ENCODE data around the gene DAGLA.

DAGLA gene

DNA sequence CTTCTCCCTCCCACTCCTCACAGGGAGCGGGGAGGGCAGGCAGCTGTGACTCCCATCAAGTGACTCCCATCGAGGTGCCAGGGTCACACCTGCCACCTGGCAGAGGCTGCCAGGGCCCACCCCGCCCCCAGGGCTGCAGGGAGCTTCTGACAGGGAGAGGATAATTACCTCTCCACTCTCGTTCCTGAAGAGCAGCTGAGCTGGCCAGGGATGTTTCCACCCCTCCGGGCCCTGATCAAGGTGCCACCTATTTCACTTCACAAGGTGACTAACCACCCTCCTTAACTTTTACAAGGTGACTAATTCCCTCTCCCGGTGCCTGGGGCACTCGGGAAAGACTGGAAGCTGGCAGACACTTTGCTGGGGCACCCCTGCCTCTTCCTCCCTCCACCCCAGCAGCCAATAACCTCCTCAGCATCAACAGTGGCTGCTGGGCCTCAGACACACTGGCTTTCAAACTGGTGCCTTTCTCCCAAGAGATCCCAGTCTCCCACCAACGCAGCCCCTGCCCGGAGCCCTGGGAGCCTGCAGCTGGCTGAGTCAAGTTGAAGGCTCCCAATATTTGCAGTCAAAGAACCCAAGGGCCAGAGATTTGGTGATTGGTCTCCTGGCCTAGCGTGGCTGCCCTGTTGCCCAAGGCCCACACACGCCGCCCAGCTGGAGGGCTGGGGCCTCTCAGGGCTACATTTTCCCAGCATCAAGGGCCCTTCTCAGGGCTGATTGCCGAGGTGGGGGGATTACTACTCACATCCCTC, 50.2 kb downstream of the DAGLA start:
- no peak for DNase-seq

DNA sequence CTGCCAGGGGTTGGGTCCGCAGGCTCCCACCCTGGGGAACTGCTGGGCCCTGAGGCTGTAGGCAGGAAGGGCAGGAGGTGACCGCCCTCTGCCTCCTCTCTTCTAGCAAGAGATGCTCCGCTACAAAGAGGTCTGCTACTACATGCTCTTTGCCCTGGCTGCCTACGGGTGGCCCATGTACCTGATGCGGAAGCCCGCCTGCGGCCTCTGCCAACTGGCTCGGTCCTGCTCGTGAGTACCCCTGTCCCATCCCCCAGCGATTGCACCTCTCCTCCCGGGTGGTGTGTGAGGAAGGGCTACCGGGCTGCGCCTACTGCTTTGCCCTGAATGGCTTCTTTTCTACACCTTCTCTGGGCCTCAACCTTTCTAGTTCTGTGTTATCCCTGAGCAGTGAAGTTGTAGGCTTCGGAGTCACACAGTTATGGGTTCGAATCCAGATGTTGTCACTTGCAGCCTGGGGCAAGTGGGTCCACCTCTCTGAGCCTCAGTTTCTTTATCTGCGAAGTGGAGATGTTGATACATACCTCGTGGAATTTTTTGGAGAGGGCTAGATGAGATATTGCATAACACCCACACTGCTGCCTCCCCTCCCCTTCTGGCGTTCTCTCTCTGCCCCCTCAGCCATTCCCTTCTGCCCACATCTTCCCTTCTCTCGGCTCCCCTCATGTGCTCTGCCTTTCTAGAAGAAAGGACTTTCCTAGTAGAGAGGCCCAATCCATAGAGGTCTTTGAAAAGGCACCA, 51.2 kb downstream of the DAGLA start:
- no peak for DNase-seq

DNA sequence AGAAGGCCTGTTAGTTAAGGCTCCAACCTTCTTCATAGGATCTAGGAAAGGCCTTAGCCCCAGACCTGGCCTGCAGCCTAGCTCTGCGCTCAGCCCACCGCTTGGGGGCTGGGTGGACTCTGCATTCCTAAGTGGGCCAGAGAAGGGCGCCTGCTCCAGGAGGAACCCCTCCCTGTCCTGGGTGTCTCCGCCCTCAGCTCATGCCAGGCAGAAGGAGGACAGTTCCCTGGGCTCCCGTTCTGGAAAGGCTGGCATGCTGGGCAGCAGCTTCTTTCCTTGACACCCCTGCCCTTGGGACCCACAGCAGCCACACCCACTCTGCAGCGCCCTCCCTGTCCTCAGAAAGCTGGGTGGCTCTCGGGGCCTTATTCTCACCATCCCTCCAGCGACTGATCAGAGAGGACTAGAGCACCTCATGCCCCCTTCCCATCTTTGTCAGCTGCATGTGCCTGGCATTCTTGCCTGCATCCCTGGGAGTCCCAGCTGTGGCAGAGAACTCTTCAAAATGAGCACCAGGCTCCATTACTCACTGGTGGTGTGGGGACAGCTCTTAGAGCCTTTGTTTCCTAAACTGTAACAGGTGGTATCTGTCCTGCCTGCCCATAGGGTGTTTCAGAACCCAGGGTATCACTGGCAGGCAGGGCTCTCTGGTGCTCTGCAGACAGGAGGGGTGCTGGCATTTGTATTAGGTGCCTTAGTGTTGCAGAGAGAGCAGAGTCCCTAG, 51.9 kb downstream of the DAGLA start:
- no peak for DNase-seq

DNA sequence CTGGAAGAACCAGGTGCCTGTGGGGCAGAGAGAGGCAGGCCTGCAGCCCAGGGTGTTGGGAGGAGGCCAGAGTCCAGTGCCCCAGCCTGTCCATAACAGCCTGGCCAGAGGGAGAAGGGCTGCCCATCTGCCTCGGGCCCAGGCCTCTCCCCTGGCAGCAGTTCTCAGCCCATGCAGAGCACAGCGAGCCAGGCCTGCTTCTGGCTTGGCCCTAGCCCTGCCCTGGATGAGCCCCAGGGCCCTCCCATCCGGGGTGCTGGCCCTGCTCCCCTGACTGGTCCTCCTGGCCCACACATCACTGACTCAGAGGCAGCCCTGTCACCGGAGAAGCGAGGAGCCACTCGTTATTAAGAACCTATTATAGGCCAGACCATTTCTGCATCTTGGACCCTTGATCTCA, 52.5 kb downstream of the DAGLA start:
- DNase-seq: no peak

DNA sequence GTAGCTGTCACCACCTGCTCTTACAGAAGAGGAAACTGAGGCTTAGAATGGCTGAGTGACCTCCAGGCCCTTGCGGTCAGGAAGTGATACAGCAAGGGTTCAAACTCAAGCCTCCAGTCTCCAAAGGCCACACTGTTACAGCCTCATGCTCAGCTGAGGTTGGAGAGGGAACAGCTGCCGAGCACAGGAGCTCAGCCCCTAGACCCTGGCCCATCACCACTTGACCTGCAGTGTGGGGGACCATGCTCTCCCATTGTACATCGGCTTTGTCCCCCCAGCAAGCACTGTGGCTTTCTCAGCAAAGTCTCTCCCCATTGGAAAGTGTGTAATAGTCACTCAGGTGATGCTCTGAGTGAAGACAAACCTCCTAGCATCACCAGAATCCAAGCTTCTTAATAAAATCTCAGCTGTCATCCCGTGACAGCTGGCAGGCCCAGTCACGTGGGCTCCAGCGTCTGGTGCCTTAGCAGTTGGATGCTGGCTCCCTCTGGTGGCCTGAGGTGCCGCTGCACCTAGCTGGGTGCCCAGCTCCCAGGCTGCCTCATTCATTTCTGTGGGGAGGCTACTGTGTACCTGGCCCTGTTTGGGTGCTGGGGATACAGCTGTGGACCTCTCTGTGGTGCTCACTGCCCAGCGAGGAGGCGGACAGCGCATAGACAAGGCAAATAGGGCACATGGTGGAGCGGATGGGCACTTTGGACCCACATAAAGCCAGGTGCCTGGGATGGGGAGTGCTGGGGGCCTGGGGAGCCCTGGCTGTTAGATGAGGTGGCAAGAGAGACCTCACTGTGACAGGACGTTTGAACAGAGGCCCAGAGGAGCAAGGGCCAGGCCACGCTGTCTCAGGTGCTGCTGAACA, 53.2 kb downstream of the DAGLA start:
- DNase-seq: peak; percentile 62

DNA sequence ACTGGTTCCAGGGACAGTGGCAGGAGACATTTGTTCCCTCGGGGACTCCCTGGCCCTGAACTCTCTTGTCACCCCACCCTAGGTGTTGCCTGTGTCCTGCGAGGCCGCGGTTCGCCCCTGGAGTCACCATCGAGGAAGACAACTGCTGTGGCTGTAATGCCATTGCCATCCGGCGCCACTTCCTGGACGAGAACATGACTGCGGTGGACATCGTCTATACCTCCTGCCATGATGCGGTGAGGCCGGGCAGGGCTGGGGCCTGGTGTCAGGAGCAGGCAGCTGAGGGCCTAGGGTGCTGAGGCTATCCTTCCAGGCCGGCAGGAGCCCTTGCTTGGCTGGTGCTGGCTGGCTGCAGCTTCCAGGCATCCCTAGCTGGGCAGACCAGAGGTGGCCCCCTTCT, 54.6 kb downstream of the DAGLA start:
- DNase-seq: no peak

DNA sequence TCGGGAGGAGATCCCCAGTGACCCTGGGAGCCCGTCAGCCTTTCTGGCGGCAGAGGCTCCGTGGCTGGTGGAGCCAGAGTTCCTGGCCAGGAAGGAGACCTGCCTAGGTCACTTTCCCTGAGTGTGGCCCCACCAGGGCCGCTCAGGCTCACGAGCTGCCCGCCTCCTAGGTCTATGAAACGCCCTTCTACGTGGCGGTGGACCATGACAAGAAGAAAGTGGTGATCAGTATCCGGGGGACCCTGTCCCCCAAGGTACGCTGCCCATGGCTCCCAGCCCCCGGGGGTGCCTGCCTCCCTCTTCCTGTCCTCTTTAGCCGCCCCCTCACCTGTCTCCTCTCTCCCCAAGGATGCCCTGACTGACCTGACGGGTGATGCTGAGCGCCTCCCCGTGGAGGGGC, 55.2 kb downstream of the DAGLA start:
- DNase-seq: no peak

DNA sequence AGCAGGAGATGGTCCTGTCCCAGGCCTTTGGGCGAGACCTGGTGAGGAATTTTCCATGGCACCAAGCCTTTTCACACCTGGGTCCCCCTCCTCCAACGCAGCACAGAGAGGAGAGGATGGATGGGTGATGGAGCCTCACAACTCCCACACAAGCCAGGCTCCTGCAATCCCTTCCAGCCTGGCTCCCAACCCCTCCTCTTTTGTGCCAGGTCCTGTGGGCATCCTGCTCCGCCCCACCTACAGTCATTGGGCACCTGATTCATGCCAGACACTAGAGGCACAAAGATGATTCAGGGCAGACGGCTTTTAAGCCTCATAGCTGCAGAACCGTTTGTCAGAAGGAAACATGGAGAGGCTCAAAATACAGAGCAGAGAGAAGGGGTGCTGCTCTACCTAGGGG, 56.1 kb downstream of the DAGLA start:
- no peak for DNase-seq

DNA sequence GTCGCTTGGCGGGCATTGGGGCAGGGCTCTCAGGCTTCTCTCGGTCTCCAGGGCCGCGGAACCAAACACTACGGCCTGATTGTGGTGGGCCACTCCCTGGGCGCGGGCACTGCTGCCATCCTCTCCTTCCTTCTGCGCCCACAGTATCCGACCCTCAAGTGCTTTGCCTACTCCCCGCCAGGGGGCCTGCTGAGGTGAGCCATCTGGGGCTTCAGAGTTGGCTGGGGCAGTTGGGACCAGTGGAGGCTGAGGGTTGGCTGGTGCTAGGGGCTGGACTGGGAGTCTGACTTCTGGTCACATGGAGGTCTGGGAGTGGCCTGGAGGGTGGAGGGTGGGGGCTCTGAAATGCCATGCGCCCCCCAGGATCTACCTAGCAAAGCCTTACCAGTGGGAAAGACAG, 56.9 kb downstream of the DAGLA start:
- DNase-seq: no peak

DNA sequence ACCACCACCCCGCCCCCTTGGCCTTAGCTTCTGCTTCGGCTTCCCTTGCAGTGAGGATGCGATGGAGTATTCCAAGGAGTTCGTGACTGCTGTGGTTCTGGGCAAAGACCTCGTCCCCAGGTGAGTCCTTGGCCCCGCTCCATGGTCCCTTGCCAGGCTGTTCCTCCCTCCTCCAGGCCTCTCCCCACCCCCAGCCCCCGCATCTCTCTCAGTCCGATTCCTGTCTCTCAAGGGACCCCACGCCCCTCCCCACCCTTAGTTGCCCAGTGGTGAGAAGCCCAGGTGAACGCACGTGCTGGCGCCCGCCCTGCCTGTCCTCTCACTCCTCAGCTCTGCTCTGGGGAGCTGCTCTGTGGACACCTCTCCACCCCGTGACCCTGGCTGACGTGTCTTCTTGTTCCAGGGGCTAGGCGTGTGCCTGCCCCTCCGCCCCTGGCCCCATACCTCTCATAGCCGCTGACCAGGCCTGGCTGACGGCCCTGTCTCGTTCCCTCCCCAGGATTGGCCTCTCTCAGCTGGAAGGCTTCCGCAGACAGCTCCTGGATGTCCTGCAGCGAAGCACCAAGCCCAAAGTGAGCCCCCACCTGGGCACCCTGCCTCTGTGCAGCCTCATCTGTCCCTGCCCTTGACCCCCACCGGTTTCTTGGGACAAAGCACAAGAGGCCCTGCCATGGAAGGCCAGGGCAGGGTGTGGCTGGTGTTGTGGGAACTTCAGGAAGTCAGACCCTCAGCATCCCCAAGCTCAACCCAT, 57.6 kb downstream of the DAGLA start:
- DNase-seq: no peak

DNA sequence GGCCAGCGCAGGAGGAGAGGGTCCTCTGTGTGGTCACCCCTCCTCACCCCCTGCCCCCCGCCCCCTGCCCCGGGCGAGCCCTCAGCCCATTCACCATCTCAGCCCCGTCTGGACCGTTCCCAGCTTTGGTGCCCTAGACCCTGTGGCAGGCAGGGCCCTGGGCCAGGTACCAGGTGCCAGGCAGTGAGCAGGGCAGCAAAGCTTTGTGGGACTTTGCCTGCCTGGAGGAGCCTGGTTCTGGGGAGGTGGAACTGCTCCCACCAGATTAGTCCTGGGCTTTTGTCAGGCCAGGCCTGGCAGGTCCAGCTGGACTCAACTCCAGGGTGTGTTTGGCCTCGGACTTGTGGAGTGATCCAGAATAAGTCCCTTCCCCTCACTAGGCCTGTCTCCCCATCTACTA, 58.6 kb downstream of the DAGLA start:
- no peak for DNase-seq

DNA sequence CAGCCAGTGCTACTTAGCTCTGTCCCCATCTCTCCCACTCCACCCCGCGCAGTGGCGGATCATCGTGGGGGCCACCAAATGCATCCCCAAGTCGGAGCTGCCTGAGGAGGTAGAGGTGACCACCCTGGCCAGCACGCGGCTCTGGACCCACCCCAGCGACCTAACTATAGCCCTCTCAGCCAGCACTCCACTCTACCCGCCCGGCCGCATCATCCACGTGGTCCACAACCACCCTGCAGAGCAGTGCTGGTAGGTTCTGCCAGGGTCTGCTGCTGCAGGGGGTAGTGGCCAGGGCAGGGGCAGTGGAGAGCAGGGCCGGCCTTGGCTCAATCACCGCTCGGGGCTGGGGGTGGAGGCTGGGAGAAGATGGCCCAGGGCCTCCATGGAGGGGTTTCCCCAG, 59.2 kb downstream of the DAGLA start:
- DNase-seq: no peak

DNA sequence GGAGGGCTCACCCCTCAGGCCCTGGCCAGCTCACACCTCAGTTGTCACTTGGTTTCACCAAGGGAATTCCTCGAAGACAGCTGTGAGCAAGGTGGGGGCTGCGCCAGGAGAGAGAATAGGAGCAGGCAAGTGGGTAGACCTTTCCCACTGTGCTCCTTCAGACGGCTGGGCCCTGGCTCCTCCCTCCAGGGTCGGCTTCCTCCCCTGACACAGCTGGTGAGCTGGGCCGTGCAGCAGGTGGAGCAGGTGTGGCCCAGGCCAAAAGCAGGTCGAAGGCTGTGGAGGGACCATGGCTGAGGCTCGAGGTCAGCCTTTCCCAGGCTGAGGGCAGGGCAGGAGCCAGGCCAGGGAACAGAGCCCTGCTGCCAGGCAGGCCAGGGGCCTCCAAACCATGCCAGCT, 59.8 kb downstream of the DAGLA start:
- no peak for DNase-seq

DNA sequence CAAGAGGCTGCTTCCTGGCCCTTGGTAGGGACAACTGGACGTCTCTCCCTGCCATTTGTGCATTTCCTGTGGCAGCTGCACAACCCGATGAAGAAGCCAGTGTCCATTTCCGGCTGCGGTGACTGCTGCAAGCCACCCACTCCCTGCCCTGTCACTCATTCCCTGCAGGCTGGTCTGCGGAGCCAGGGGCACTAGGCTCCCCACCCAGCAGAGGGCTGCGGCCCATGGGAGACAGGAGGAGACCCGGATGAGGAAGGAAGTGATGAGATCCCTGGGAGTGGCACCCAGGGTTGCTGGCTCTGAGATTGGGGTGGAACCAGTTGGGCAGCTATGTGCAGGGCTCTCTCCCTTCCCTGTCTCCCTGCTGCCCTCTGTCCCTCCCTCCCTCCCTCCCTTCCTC, 62.2 kb downstream of the DAGLA start:
- DNase-seq: no peak

DNA sequence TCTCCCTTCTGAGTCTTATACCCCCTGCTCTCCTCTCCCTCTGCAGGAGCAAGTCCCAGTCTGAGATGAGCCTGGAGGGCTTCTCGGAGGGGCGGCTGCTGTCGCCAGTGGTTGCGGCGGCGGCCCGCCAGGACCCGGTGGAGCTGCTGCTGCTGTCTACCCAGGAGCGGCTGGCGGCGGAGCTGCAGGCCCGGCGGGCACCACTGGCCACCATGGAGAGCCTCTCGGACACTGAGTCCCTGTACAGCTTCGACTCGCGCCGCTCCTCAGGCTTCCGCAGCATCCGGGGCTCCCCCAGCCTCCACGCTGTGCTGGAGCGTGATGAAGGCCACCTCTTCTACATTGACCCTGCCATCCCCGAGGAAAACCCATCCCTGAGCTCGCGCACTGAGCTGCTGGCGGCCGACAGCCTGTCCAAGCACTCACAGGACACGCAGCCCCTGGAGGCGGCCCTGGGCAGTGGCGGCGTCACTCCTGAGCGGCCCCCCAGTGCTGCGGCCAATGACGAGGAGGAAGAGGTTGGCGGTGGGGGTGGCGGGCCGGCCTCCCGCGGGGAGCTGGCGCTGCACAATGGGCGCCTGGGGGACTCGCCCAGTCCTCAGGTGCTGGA, 63.4 kb downstream of the DAGLA start:
- DNase-seq: no peak

DNA sequence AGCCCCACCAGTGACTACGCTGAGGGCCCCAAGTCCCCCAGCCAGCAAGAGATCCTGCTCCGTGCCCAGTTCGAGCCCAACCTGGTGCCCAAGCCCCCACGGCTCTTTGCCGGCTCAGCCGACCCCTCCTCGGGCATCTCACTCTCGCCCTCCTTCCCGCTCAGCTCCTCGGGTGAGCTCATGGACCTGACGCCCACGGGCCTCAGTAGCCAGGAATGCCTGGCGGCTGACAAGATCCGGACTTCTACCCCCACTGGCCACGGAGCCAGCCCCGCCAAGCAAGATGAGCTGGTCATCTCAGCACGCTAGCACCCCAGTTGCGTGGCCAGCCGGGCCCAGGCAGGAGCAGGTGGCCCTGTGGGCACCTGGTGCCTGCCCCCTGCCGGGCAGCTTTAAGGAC, 64.0 kb downstream of the DAGLA start:
- DNase-seq: no peak

DNA sequence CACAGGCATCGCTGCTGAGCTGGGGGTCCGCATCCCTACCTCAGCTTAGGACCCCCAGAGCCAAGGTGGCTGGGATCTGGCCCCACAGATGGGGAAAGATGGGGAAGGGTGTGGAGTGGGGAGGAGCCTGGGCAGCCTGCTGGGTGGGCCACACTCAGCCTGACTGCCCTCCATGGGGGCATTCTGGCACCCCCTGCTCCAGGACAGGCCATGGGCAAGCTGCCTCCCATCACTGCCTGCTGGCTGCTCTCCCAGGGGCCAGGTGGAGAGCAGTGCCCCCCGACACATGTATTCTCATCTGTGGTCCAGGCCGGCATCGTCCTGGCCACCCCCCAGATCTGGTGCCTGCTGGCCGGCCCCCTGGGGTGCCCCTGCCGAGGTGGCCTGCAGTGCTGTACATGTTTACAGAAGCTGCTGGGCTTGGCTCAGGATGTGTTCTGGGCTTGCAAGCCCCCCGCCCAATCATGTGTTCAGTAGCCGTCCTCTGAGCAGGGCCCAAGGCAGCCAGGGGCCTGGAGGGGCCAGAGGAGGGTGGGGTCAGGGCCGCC, 64.5 kb downstream of the DAGLA start:
- no peak for DNase-seq

DNA sequence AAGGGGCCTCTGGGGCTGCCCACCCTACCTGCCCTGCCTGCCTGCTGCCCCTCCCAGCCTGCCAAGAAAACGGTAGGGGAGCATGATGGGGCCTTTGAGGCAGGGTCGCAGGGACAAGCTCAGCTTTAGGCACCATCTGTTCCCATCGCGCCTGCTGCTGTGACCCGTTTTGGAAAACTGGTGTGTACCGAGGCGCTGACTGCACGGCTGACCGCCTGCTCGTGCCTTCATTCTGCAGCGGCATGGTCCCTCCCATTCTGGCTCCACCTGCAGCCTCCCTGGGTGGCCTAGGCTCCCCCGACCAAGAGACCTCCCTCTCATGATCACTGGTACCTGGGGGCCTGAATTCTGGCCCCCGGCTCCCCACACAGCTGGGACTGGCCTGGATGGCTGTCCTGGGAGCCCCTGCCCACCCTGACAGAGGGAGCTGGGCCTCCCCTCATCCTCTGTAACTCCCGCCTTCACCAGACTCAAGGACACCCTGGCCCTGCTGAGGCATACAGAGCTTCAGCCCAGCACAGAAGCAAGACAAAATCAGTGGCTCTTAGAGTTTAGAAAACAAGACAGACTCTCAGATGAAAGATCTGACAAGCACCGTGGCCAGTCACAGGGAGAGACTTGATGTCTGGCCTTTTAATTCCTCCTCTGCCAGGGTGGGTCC, 65.7 kb downstream of the DAGLA start:
- DNase-seq: no peak

DNA sequence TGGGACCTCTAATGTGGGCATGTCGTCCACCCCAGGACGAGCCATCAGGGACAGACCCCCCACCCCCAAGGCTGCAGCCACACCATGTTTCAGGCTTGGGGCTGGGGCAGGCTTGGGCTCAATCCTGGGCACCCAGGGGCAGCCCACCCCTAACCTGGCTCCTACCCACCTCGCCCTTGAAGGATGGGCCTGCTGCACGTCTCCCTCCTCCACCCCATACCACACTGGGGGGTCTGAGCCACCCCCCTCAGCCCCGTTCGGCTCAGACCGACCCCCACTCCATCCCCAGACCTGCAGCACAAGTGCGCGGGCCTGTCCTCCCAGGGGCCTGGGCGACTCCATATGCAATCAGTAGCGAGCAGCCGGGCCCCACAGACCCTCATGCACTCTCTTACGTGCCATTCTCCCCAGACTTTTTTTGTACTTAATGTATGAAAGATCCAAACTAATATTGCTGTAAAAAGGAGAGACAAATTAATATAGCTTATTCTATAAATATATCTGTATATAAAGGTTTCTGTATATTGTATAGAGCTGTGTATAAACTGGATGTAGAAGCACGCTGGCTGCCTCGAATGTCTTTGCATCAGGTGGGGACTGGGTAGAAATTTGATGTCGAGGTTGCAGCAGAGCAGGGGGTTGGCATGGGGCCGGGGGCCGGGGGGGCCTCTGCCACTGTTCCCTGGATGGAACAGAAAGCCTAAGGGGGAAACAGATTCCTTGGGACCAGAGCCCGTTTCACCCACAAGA, 66.4 kb downstream of the DAGLA start:
- no peak for DNase-seq
